Left colon (tissue), 2 donors: ENCODE measurements around the gene NSFL1C. TPM values are rescaled to one million over a fixed set of nuclear protein-coding genes. Genes with fewer than 3 reads are reported as not detected.

Experiments
- ATAC-seq: fragments of 200-7000 bp; cut with Tn5 transposase; one replicate; pipeline ENCODE4 v1.9.1; 2020; ENCODE audit warnings: mild to moderate bottlenecking, moderate library complexity
- DNase-seq, 2 donors: peaks; one replicate each; pipeline ENCODE4 v3.0.0-alpha.2; 2020
- intact Hi-C, 2 donors: fragments of 100-400 bp; cut with DNase I in 1 of 2; cut with micrococcal nuclease in 1 of 2; formaldehyde crosslinking; loops; one replicate each; pipeline versions ENCODE4 v1.11.2 to v1.14.0; 2022; cut with DNase I, micrococcal nuclease
- total RNA-seq, 2 donors: library from RNA; stranded (reverse); fragmentation: NEBNext Ultra II Directional; extraction: Animal tissue kit (Norgen Biotek cat#: 25700); gene quantifications; one replicate each; pipeline ENCODE4 v1.2.1, GENCODE V29; 2021
- donor health status: DM: no; HTN: no; CAD: no.
- donor health status: DM: yes; HTN: yes; CAD: no.

Gene NSFL1C
- total RNA-seq, 2 donors from 2014 or later = 61.6 to 81.5 TPM

DNA sequence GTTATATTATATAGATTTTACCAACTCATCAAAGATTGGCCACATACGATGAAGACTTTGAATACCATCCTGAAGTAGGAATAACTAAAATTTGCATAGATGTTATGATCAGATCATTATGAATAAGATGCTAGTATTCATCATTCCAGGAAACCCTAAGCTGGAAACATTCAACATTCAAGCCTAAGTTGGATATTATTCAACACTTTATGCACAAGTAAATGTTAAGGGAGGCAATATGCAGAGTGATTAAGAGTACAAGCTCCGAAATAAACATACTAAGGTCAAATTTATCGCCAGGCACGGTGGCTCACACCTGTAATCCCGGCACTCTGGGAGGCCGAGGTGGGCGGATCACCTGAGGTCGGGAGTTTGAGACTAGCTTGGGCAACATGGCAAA, 30.4 kb downstream of the NSFL1C start:
- intact Hi-C loops = loop anchor here (5.0 kb wide), 1 partner anchor 124 kb away; no protein-coding TSS in a partner anchor
- ATAC-seq (no peak), DNase-seq (no peak)

DNA sequence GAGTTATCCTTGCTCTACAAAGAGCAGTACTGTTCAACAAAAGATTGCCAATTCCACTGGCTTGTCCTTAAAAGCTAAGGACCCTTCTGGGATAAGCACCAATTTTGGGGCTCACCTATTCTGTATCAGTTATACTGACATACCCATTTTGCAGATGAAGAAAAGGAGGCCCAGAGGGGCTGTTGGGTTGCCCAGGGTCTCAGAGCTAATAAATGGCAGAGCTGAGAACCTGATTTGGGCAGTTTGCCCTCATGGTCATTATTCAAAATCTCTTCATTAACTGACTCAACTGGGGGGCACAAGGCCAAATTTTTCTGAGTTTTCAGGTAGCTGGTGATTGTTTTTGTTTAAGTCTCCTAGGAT, 31.3 kb downstream of the NSFL1C start:
- ATAC-seq (no peak), DNase-seq (no peak)
- intact Hi-C loops = loop anchor here (5.0 kb wide), 1 partner anchor 123 kb away; no protein-coding TSS in a partner anchor

DNA sequence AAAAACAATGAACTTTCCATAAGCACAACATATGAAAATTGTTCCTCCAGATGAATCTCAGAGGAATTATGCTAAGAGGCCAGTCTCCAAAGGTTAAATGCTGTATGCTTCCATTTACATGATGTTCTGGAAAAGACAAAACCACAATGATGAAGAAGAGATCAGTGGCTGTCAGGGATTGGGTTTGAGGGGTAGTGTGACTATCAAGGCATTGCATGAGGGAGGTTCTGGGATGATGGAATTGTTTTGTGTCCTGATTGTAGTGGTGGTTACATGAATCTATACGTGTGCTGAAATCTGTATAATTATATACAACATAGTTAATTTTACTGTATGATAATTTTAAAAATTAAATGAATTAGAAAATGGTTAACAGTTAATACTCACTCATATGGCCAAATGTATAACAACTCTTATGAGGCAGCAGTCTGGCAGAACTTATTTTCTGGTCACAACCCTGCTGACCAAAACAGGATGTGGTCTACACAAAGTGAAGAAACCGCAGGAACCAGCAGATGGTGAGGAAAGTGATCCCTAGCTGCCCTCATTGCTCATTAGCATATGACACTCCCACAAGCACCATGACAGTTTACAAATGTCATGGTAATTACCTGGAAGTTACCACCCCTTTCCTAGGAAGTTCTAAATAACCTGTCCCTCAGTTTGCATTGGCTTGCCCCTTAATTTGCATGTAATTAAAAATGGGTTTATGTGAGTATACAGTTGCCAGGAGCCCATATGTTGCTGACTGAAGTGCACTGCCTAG, 31.9 kb downstream of the NSFL1C start:
- ATAC-seq (peak; percentile 7), DNase-seq (peak in 1 of 2 donors; percentile 35)
- intact Hi-C loops = loop anchor here (5.0 kb wide), 1 partner anchor 122 kb away; no protein-coding TSS in a partner anchor

DNA sequence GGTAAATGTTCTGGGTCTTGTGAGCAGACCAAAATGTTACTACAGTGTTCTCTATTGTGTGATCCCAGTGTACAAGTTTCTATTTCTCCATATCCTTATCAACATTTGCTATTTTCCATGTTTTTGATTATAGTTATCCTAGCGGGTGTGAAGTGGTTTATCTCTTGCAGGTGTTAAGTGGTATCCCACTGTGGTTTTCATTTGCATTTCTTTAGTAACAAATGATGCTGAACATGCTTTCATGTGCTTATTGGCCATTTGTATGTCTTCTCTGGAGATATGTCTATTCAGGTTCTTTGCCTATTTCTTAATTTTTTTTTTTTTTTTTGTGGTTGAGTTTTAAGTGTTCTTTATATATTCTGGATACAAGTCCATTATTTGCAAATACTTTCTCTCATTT, 35.5 kb downstream of the NSFL1C start:
- intact Hi-C loops = no loop called here
- ATAC-seq (no peak), DNase-seq (no peak)

DNA sequence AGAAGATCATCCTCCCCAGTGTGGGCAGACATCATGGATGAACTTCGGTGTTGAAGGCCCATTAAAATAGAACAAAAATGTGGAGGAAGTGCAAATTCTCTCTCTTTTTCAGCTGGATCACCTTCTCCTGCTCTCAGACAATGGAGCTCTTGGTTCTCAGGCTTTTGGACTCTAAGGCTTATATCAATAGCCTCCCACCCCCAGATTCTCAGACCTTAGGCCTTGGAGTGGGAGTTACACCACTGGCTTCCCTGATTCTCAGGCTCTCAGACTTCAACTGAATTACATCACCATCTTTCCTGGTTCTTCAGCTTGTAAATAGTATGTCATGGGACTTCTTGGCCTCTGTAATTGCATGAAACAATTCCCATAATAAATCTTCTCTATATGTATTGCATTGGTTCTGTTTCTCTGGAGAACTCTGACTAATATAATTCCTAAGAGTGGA, 36.6 kb downstream of the NSFL1C start:
- intact Hi-C loops = no loop called here
- ATAC-seq = peak; percentile 74

DNA sequence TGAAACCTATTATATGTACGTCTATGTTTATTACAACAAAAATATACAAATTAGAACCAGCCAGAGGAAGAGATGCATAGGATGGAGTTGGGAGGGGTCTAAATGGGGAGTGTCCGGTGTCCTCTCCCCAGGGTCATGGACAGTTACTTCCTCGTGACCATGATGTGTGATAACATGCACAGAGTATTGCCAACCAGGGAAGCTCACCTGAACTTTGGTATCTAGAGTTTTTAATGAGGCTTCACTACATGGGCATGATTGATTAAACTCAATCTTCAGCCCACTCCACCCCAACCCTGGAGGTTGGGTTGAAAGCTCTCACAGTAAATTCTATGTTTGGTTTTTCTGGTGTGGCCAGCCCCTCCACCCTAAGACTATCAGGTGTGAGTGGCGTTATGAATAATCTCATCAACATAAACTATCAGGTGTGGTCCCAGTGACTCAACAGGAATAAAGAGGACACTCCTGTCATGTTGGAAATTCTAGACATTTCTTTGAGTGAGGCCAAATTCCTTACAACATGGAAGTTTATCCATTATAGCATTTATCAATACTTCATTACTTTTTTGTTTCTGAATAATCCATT, 37.4 kb downstream of the NSFL1C start:
- no peak for DNase-seq
- peak; percentile 80 for ATAC-seq
- intact Hi-C loops = no loop called here

More for the DNA sequence above, 36.6 kb downstream of the NSFL1C start:
- DNase-seq = no peak

DNA sequence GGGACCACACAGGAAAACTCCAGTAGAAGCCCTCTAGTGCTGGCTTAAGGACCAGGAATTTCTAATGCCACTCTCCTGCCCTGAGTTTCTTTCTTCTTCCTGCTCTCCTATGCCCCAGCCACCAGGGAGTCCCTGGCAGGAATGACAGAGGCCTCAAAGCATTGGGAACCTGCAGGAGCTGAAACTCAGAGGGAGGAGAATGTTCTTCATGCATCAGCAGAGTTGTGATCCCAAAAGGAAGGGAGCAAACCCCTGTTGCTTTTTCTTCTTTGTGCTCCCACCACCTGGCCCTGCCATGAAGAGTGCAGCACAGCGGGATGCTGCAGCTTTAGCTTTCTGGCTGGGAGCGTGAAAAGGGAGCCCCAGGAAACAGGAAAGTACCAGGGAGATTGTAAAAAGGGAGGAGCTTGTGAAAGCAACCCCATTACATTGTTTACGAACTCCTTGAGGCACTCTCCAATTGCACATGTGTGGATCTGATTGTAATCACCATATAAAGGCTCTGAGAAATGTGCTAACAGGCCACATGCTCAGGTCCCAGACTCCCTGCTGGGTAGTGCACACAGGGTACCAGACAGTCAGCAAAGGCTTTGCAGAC, 39.1 kb downstream of the NSFL1C start:
- ATAC-seq (peak; percentile 37), DNase-seq (no peak)
- intact Hi-C loops = no loop called here

DNA sequence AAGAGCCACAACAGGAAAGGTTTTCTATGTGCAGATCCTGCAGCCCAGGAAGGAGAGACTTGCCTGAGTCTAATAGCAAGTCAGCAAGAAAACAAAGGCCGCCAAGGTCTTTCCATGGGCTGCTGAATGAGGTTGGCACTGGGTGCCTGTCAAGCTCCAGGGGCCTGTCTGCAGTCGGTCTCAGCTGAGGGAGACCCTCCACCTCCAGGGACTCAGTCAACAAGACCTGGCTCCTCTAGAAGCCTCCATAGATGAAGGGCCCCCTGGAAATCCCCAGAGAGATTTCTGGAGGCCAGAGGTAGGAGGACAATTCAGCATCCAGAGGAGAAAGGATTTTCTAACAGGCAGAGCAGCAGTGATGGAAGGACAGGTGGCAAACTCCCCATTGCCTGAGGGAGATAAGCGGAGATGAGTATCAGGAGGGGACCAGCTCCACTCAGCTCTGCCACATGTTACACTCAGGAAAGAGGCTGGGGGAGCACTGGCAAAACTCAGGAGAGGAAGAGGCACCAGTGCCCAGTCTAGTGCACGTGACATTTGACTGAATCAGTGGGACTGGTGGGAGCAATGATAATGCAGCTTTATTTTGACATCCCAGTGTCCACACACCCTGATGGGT, 40.3 kb downstream of the NSFL1C start:
- ATAC-seq (no peak), DNase-seq (no peak)
- intact Hi-C loops = no loop called here

DNA sequence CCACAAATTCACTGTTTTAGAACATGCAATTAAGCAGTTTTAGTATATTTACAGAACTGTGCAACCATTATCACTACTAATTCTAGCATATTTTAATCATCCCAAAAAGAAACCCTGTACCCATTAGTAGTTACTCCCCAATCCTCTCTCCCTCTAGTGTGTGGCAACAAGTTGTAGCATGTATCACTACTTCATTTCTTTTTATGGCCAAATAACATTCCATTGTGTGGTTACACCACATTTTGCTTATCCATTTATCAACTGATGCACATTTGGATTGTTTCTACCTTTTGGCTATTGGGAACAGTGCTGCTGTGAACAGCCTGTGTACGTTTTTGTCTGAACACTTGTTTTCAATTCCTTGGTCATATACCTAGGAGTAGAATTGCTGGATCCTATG, 42.3 kb downstream of the NSFL1C start:
- DNase-seq = no peak
- ATAC-seq = no peak
- intact Hi-C loops = no loop called here

DNA sequence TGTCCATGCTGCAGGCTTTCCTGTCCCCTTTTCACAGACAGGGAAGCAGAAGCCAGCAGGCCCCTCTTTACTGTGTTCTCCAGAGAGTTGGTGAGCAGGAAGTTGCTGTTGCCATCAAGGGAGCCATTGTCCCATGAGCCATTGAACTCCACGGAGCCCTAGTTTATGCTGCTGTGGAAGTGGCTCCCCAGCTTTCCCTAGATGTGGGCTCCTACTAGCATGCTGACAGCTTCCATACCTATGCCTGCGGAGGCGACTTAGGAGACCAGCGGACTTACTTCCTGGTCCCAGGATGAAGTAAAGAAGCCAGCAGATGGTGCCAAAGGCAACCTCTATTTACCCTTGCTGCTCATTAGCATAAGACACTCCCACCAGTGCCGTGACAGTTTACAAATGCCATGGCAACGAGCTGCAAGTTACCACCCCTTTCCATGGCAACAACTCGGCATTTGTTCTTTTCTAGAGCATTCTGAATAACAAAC, 43.0 kb downstream of the NSFL1C start:
- DNase-seq (peak; percentile 55 to 77), ATAC-seq (peak; percentile 92)
- intact Hi-C loops = no loop called here

DNA sequence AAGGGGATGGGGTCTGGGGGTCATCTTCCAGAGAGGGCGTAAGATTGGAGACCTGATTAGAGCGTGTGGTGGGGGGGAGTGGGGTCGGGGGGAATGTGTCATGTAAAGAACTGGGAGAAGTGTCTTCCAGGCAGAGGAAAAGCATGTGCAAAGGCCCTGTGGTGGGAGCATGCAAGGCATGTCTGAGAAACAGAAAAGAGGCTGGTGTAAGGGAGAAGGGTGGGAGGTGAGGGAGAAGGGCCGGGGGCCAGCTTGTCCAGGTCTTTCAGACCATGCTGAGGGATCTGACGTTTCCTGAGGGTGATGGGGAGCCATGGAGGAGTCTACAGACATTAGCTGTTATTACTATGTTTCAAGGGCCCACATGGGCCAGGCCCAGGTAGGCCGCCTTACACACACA, 43.4 kb downstream of the NSFL1C start:
- DNase-seq = no peak
- intact Hi-C loops = no loop called here
- no peak for ATAC-seq

DNA sequence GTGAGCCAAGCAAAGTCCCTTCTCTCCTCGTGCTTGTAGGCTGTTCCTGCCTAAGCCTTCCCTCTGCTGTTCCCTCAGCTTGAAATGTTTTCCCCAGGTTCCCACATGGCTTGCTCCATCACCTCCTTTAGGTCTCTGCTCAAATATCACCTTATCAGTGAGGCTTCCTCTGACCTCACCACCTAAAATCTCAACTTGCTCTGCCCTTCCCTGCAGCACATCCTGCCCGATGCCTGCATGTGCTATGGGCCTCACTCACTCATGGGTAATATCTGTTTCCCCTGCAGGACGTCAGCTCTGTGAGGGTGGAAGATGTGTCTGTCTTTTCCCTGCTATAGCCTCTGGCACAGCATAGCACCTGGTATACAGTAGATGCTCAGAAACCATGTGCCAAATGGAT, 43.9 kb downstream of the NSFL1C start:
- DNase-seq = no peak
- no peak for ATAC-seq
- intact Hi-C loops = no loop called here

DNA sequence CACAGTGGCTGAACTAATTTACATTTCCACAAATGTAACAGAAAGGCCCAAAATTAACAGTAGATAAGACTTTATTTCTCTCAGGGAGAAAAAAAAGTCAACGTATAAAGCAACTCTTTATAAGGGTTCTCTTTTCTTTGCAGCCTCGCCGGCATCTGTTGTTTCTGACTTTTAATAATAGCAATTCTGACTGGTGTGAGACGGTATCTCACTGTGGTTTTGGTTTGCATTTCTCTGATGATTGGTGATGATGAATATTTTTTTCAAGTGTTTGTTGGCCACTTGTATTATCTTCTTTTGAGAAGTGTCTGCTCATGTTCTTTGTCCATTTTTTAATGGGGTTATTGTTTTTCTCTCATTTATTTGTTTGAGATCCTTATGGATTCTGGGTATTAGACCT, 46.6 kb downstream of the NSFL1C start:
- ATAC-seq (no peak), DNase-seq (no peak)
- intact Hi-C loops = no loop called here

DNA sequence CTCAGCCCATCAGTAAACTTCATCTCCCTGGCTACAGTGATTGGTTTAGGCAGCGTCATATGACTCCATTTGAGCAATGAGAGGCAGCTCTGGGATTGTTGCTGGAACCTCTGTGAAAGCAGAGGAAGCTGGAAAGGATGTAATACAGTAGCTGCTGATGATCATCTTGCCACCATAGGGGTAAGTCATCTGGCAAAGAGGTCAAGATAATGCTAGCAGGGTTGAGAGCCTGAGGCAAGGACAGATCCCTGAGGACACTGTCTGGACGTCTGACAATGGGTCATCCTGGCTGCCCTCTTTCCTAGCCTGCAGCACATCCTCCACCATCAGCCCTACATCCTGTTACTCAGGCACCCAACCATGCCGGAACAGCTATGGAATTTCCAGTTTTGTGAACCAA, 48.3 kb downstream of the NSFL1C start:
- no peak for DNase-seq
- ATAC-seq = no peak
- intact Hi-C loops = no loop called here

DNA sequence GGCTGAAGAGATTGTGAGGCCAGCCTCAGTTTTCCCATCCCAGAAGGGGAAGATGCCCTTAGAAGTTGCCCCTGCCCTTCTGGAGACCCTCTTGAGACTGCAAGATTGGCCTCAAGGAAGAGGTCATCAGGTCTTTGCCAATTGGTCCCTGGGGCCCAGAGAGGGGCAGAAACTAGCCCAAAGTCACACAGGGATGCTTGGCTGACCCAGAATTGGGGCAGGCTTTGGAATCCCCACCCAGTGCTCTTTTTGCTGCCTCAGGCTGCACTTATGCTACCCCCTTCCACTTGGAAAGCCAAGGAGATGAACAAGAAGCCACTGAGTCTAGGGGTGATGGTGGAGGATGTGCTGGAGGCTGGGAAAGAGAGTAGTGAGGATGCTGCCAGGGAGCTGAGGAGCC, 48.9 kb downstream of the NSFL1C start:
- intact Hi-C loops = no loop called here
- ATAC-seq (no peak), DNase-seq (no peak)

DNA sequence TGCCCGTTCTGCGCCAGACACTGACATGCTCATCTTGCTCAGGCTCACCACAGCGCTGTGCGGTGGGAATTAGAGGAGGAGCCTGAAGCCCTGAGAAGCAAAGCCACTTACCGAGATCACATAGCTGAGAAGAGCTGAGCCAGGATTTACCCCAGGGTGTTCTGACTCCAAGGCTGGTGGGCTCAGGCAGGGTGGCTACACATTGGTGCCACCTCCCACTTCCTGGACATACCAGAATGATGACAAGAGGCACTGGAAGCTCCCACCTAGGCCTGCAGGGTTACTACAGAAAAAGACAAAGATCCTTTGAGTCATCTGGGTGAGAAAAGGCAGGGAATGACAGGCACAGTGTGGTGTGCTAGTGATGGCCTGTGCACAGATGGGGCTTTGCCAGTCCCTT, 49.4 kb downstream of the NSFL1C start:
- no peak for DNase-seq
- intact Hi-C loops = no loop called here
- ATAC-seq = no peak

DNA sequence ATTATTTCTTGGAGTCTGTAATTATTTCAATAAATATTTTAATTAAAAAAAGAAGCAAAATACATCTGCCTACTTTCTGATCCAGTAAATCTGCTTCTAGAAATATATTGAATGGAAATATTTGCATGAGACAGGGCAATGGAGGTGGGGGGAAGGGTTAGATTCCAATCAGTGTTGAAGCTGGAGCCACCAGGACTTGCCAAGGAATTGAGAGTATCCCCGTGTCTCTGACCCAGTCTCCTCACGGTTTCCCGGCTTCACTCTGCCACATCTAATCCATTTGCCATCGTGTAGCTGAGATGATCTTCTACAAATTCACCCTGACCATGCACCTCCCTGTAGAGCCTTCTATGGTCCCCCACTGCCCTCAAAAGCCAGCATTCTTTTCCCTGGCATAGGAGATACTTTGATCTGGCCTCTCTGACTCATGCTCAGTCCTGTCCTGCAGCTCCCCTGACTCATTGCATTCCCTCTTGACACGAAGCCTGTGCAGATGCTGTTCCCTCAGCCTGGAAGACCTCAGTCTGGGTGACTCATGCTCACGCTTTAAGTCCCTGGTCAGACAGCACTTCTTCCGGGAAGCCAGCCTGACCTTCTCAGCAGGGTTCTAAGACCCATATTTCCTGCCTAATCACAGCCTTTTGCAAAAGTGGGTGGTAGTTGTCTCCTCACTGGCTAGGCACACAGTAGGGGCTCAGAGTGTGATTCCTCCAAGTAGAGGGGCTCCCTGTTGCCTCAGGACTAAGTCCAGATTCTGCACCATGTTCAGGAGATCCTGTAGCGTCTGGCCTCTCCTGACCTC, 50.8 kb downstream of the NSFL1C start:
- DNase-seq (no peak), ATAC-seq (peak; percentile 86)
- intact Hi-C loops = no loop called here

DNA sequence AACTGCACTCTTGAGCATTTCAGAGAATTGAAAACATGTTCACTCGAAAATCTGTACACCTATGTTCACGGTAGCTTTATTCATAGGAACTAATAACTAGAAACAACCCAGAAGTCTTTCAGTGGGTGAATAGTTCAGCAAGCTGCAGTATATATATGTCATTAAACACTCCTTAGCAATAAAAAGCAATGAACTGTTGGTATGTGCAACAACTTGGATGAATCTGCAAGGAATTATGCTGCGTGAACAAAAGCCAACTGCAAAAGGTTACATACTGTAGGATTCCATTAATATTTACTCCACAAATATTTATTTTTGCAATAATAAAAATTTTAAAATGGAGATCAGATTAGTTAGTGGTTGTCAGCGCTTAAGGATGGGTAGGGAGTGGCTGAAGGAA, 51.7 kb downstream of the NSFL1C start:
- intact Hi-C loops = no loop called here
- DNase-seq (no peak), ATAC-seq (peak; percentile 74)

DNA sequence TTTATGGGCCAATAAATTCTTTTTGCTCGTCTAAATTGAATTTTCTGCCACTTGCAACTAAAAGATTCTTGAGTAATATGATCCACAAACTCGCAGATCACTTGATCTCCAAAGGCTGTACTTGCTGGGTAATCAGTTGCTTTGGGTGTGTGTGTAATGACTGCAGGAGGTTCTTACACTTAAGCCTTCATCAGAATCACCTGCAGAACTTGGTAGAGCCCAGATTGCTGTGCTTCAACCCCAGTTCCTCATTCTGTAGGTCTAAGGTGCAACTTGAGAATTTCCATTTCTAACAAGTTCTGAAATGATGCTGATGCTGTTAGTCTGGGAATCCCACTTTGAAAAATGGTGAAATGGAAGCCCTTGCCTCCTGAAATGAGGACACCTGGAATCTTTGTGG, 60.8 kb downstream of the NSFL1C start:
- DNase-seq = no peak

More for the DNA sequence above, 60.8 kb downstream of the NSFL1C start:
- intact Hi-C loops = no loop called here
- ATAC-seq = peak; percentile 66
